Lung (tissue), 12 donors: ENCODE results near the gene RMC1. TPM values are rescaled to one million over a fixed set of nuclear protein-coding genes. Genes with fewer than 3 reads are reported as not detected.
A peak's percentile ranks its signal among the peaks of the same experiment; 100 is the strongest.

ENCODE experiments used
- ATAC-seq: fragments of 200-7000 bp; cut with Tn5 transposase; one replicate; pipeline ENCODE4 v1.9.1; 2020; ENCODE audit warnings: moderate number of reproducible peaks; ENCODE audit not compliant: insufficient read depth, low FRiP score
- DNase-seq, 3 donors: peaks; one replicate each; pipeline ENCODE4 v3.0.0-alpha.2; 2013 to 2017
- H3K27ac ChIP-seq, 2 donors: one replicate each; pipeline ENCODE4 v1.5.1; 2013; ENCODE audit warnings: mild to moderate bottlenecking in 2 of 2, moderate library complexity in 2 of 2, control low read depth in 1 of 2, inconsistent platforms in 1 of 2, low read depth in 1 of 2, low read length in 1 of 2
- H3K27me3 ChIP-seq, 3 donors: one replicate each; pipeline ENCODE4 v1.5.1; 2013; ENCODE audit warnings: low read length in 2 of 3; ENCODE audit not compliant: control insufficient read depth in 3 of 3, insufficient read depth in 3 of 3
- H3K36me3 ChIP-seq, 4 donors: one replicate each; pipeline ENCODE4 v1.5.1; 2013; ENCODE audit warnings: low read length in 4 of 4, mild to moderate bottlenecking in 1 of 4, moderate library complexity in 1 of 4; ENCODE audit not compliant: control insufficient read depth in 4 of 4, insufficient read depth in 4 of 4
- H3K4me1 ChIP-seq, 5 donors: one replicate each; pipeline ENCODE4 v1.5.1; 2013; ENCODE audit warnings: low read length in 5 of 5, mild to moderate bottlenecking in 2 of 5, moderate library complexity in 1 of 5; ENCODE audit not compliant: control insufficient read depth in 5 of 5, insufficient read depth in 5 of 5
- H3K4me3 ChIP-seq: one replicate; pipeline ENCODE4 v1.5.1; 2013; ENCODE audit warnings: mild to moderate bottlenecking, control low read depth, moderate library complexity
- H3K9ac ChIP-seq, 2 donors: one replicate each; pipeline ENCODE4 v1.5.1; 2013; ENCODE audit warnings: low read length in 2 of 2, control low read depth in 1 of 2; ENCODE audit not compliant: insufficient read depth in 1 of 2
- H3K9me3 ChIP-seq, 4 donors: one replicate each; pipeline ENCODE4 v1.5.1; 2013; ENCODE audit warnings: low read length in 3 of 4, mild to moderate bottlenecking in 1 of 4, moderate library complexity in 1 of 4; ENCODE audit not compliant: control insufficient read depth in 4 of 4, insufficient read depth in 3 of 4
- CTCF ChIP-seq: IDR thresholded peaks from 2 replicates; pipeline ENCODE4 v1.5.1; 2012; ENCODE audit warnings: mild to moderate bottlenecking; ENCODE audit errors: control extremely low read depth, extremely low read depth
- WGBS, 2 donors: extraction: QIAGEN DNeasy Blood & Tissue Kit; methylation state at CpG; one replicate each; pipeline ENCODE4 v1.1.7; 2013; 5-methylcytosine and 5-hydroxymethylcytosine counted together
- polyA plus RNA-seq, 2 donors: library from polyadenylated mRNA; stranded (reverse); fragments of 200-250 nt; gene quantifications; one replicate each; pipeline ENCODE4 v1.2.1, GENCODE V29; 2013
- total RNA-seq, 2 donors: library from RNA; depleted of rRNA in 1 of 2; stranded (reverse); fragments of >200 nt in 1 of 2; gene quantifications; one replicate each; pipeline ENCODE4 v1.2.1, GENCODE V29; 2014 to 2021
- donor health status: control.
- donor health status: control.
- donor health status: Bipolar disorder and iron deficiency.
- donor health status: healthy.
- donor health status: DM: yes; HTN: yes; CAD: no.

RMC1 gene
- total and polyA plus RNA-seq, 4 donors, result 28.2 to 71.3 (median 32.2) TPM

- 84 to 89% methylated on average over 9 of the region's 9 CpGs for WGBS, 2 donors
- Histone ChIP-seq H3K9ac (no peak overlapping the region), H3K36me3 (peaks cover 40 to 61% (median 58%) of the 10 kb centered on the region in 4 donors), H3K9me3 (no peaks in the 10 kb centered on the region), H3K27ac (peak overlapping the region in 1 of 2 donors; percentile 17), H3K27me3 (no peaks in the 10 kb centered on the region), H3K4me1 (no peaks in the 10 kb centered on the region), H3K4me3 (no peak overlapping the region)
- DNase-seq (no peak), ATAC-seq (no peak)
- TF ChIP-seq CTCF, result no peak
Measured at GRCh38 chr18:23541349-23542093, 38.2 kb downstream of the RMC1 start.

GRCh38 chr18:23542461-23542860 is 39.1 kb downstream of the RMC1 start:
- H3K4me1 ChIP-seq, result no peaks in the 10 kb centered on the region
- no peaks in the 10 kb centered on the region for H3K9me3 ChIP-seq
- TF ChIP-seq CTCF, result no peak
- no peak overlapping the region for H3K9ac ChIP-seq
- H3K4me3 ChIP-seq, result no peak overlapping the region
- WGBS, 2 donors, result 91 to 92% methylated on average over 2 of the region's 2 CpGs
- no peak for ATAC-seq
- H3K27ac ChIP-seq, result no peak overlapping the region
- DNase-seq, result no peak
- no peaks in the 10 kb centered on the region for H3K27me3 ChIP-seq
- H3K36me3 ChIP-seq, result peaks cover 44 to 61% (median 58%) of the 10 kb centered on the region in 4 donors

- 92 to 95% methylated on average over 13 of the region's 13 CpGs for WGBS, 2 donors
- H3K4me1 ChIP-seq, result no peaks in the 10 kb centered on the region
- H3K27me3 ChIP-seq, result no peaks in the 10 kb centered on the region
- ATAC-seq (no peak), DNase-seq (no peak)
- no peak overlapping the region for H3K4me3 ChIP-seq
- H3K36me3 ChIP-seq, result peaks cover 27 to 48% (median 42%) of the 10 kb centered on the region in 4 donors
- no peak for TF ChIP-seq CTCF
- H3K27ac ChIP-seq, result no peak overlapping the region
- H3K9me3 ChIP-seq, result no peaks in the 10 kb centered on the region
- no peak overlapping the region for H3K9ac ChIP-seq
Measured at GRCh38 chr18:23545247-23545789, 42.0 kb downstream of the RMC1 start.
